Transverse colon (tissue), 4 donors: ENCODE measurements around the gene RNF166. TPM values are rescaled to one million over a fixed set of nuclear protein-coding genes. Genes with fewer than 3 reads are reported as not detected.

ENCODE experiments used
- DNase-seq: peaks from one replicate; pipeline ENCODE4 v3.0.0-alpha.2; 2019
- H3K27ac ChIP-seq, 4 donors: fragments of 200-600 bp; sonication (generic); 2 replicates each; pipeline ENCODE4 v1.5.1; 2016 to 2018; ENCODE audit warnings: inconsistent platforms in 4 of 4
- H3K27me3 ChIP-seq: fragments of 200-600 bp; sonication (generic); 2 replicates; pipeline ENCODE4 v1.5.1; 2017; ENCODE audit warnings: inconsistent platforms
- H3K36me3 ChIP-seq, 4 donors: fragments of 200-600 bp; sonication (generic); 2 replicates each; pipeline ENCODE4 v1.5.1; 2017 to 2019; ENCODE audit warnings: inconsistent platforms in 4 of 4
- H3K4me1 ChIP-seq, 4 donors: fragments of 200-600 bp; sonication (generic); 2 replicates each; pipeline ENCODE4 v1.5.1; 2017 to 2020; ENCODE audit warnings: inconsistent platforms in 4 of 4
- H3K4me3 ChIP-seq, 4 donors: fragments of 200-600 bp; sonication (generic); 1 replicate in 1 of 4; 2 replicates in 3 of 4; pipeline versions ENCODE4 v1.5.1 to v1.6.1; 2017 to 2019; ENCODE audit warnings: inconsistent platforms in 4 of 4
- H3K9me3 ChIP-seq, 2 donors: fragments of 200-600 bp; sonication (generic); 2 replicates each; pipeline ENCODE4 v1.5.1; 2017 to 2019; ENCODE audit warnings: inconsistent platforms in 2 of 2
- CTCF ChIP-seq, 5 experiments: fragments of 200-600 bp in 3 of 5; fragments of 450-650 bp in 2 of 5; sonication (generic) in 3 of 5; IDR thresholded peaks; 1 replicate in 2 of 5; 2 replicates in 3 of 5; pipeline ENCODE4 v1.5.1; 2016 to 2017; ENCODE audit warnings: antibody characterized with exemption in 5 of 5, inconsistent platforms in 3 of 5, mild to moderate bottlenecking in 2 of 5, moderate library complexity in 1 of 5
- EP300 ChIP-seq: sonication (generic); formaldehyde crosslinking; IDR thresholded peaks from one replicate; pipeline ENCODE4 v1.6.1; 2017; ENCODE audit warnings: antibody characterized with exemption, low read depth
- POLR2A ChIP-seq: fragments of 450-650 bp; IDR thresholded peaks from one replicate; pipeline ENCODE4 v1.6.1; 2016; ENCODE audit warnings: antibody characterized with exemption, mild to moderate bottlenecking, moderate library complexity
- POLR2AphosphoS5 ChIP-seq, 3 donors: sonication (generic); formaldehyde crosslinking; IDR thresholded peaks; one replicate each; pipeline ENCODE4 v1.6.1; 2016; ENCODE audit warnings: antibody characterized with exemption in 3 of 3
- WGBS, 2 donors: methylation state at CpG; one replicate each; pipeline ENCODE4 v1.1.5; 2018; ENCODE audit warnings: low coverage in 1 of 2; 5-methylcytosine and 5-hydroxymethylcytosine counted together
- in situ Hi-C, 4 donors: fragments of 200-750 bp; cut with MboI; loops; one replicate each; pipeline versions ENCODE4 v1.15.0 to v1.15.1; 2017; ENCODE audit warnings: low sequenced_read_pairs in 3 of 4, low pct_ligation_motif_present in 1 of 4, low pct_unique_long_range_greater_than_20kb in 1 of 4
- intact Hi-C: fragments of 100-400 bp; cut with DNase I; formaldehyde crosslinking; loops from one replicate; pipeline ENCODE4 v1.15.1; 2023; ENCODE audit warnings: low total_unique reads
- total RNA-seq, 4 donors: library from RNA; depleted of rRNA; stranded (reverse); fragments of >200 nt; gene quantifications; one replicate each; pipeline ENCODE4 v1.1.0, GENCODE V29; 2016

The RNF166 gene
- total RNA-seq, 4 donors from 2014 or later = 10.3 to 15.3 (median 14.4) TPM

DNA sequence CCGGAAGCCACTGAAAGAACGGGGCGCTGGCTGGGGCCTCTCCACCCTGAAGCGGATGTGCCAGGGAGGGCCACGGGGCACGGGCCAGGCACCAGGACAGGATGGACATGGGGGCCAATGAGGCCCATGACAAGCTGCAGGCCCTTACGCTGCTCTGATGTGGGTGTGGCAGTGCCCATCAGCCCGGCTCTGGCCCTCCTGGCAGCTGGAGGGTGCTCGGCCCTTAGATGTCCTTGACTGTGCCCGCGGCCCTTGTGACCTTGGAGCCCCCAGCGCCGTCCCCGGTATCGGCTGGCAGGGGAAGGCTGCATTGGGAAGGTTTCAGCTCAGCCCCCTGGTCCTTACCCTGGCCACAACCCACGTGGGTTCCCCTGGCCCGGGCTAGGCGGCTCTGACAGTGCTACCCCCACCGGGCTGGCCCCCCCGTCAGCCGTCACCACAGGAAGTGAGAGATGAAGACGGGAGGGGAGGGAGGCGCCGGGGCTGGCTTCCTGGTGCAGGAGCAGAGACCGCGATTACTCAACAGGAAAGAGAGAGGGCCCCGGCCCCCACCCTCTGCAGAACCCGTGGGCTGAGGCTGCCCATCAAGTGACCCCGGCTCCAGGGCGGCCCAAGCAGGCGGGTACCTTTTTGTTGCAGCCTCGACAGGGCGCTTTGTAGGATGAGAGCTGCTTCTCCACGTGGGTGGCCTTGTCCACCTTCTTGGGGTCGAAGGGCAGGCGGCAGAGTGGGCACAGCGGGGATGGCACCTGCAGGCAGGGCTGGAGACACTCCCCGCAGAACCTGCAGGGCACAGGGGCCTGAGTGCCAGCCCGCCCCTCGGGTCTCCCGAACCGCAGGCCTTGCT is 5.3 kb downstream of the RNF166 start:
- H3K4me1 ChIP-seq = peaks cover 10 to 34% (median 22%) of the 10 kb centered on the region in 4 donors
- peak; percentile 93 for DNase-seq
- no peaks in the 10 kb centered on the region for H3K27me3 ChIP-seq
- peak overlapping the region; percentile 85 to 88 (median 86) for H3K27ac ChIP-seq
- TF ChIP-seq POLR2A = no peak
- TF ChIP-seq POLR2AphosphoS5 (IDR thresholded peaks at IDR 0.05) = no peak
- no peak for TF ChIP-seq CTCF (IDR thresholded peaks at IDR 0.05)
- TF ChIP-seq EP300 = no peak
- WGBS, 2 donors = 60% methylated on average over 28 of the region's 42 CpGs; no CpG with 5 or more reads in 1 of the 2 donors
- no peaks in the 10 kb centered on the region for H3K9me3 ChIP-seq
- peaks cover 0 to 4% (median 0%) of the 10 kb centered on the region in 4 donors for H3K36me3 ChIP-seq
- intact Hi-C loops = no loop called here
- peak overlapping the region in 1 of 4 donors; percentile 24 for H3K4me3 ChIP-seq
- in situ Hi-C loops = no loop called here

- intact Hi-C loops = no loop called here
- in situ Hi-C loops = no loop called here
- peaks cover 0 to 4% (median 0%) of the 10 kb centered on the region in 4 donors for H3K36me3 ChIP-seq
These were observed 5.9 kb downstream of the RNF166 start for GRCh38 chr16:88700322-88700635.

DNA sequence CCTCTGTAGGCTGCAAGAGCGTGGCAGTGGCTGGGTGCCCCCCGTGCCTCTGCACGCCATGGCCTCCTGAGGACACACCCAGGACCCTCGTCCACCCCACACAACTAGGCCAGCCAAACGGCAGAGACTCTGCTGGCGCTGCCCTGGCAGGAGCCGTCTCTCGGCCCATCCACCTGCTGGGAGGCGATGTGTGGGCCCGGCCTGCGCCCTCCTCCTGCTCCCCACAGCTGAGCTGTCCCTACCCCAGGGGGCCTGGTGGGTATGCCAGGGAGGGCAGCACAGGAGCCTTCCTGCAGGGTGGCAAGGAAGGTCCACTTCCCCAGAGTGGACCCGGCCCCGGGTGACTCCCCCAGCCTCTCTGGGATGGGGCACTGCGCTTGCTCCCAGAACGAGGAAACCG is 7.0 kb downstream of the RNF166 start:
- TF ChIP-seq POLR2AphosphoS5 (IDR thresholded peaks at IDR 0.05) (no peak), CTCF (IDR thresholded peaks at IDR 0.05) (no peak), EP300 (no peak), POLR2A (no peak)
- H3K27me3 ChIP-seq = no peaks in the 10 kb centered on the region
- H3K27ac ChIP-seq = peak overlapping the region in 1 of 4 donors; percentile 85
- WGBS, 2 donors = 91% methylated on average over 16 of the region's 16 CpGs; no CpG with 5 or more reads in 1 of the 2 donors
- in situ Hi-C loops = no loop called here
- no peak for DNase-seq
- peaks cover 0 to 4% (median 0%) of the 10 kb centered on the region in 4 donors for H3K36me3 ChIP-seq
- no peaks in the 10 kb centered on the region for H3K9me3 ChIP-seq
- H3K4me1 ChIP-seq = peaks cover 0 to 19% (median 9%) of the 10 kb centered on the region in 4 donors
- intact Hi-C loops = no loop called here
- H3K4me3 ChIP-seq = no peak overlapping the region

More at GRCh38 chr16:88700322-88700635, 5.9 kb downstream of the RNF166 start:
- Histone ChIP-seq H3K4me1 (peaks cover 6 to 30% (median 18%) of the 10 kb centered on the region in 4 donors), H3K9me3 (no peaks in the 10 kb centered on the region), H3K27me3 (no peaks in the 10 kb centered on the region), H3K27ac (peak overlapping the region; percentile 85 to 88 (median 86)), H3K4me3 (no peak overlapping the region)
- TF ChIP-seq POLR2A (no peak), POLR2AphosphoS5 (IDR thresholded peaks at IDR 0.05) (no peak), EP300 (no peak), CTCF (IDR thresholded peaks at IDR 0.05) (no peak)
- WGBS, 2 donors = 76% methylated on average over 14 of the region's 14 CpGs; no CpG with 5 or more reads in 1 of the 2 donors
- DNase-seq = no peak

DNA sequence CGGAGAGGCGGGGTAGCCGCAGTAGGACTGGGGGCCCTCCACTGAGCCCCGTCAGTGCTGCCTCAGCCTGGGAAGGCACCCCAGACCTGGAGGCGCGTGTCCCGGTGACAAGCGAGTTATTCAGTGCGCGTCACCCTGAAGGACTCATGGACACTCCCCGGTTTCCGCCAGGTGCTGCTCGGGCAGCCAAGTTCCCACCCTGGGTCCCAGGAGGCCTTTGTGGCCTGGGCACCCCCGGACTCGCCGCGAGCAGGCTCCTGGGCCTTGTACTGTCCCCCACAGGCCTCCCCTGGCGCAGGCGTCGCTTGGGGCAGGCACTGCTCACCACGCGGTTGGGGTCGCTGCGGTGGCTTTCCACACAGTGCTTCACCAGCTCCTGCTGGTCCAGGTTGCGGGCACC is 7.6 kb downstream of the RNF166 start:
- no peaks in the 10 kb centered on the region for H3K9me3 ChIP-seq
- in situ Hi-C loops = no loop called here
- no peaks in the 10 kb centered on the region for H3K27me3 ChIP-seq
- TF ChIP-seq EP300 = no peak
- no peak overlapping the region for H3K27ac ChIP-seq
- intact Hi-C loops = no loop called here
- no peak for DNase-seq
- WGBS, 2 donors = 98% methylated on average over 18 of the region's 25 CpGs; no CpG with 5 or more reads in 1 of the 2 donors
- no peak overlapping the region for H3K4me3 ChIP-seq
- peaks cover 0 to 18% (median 8%) of the 10 kb centered on the region in 4 donors for H3K4me1 ChIP-seq
- H3K36me3 ChIP-seq = peaks cover 0 to 4% (median 0%) of the 10 kb centered on the region in 4 donors
